Measurements from ENCODE around the gene DXO. TPM values are rescaled to one million over a fixed set of nuclear protein-coding genes. Genes with fewer than 3 reads are reported as not detected.
A peak's percentile ranks its signal among the peaks of the same experiment; 100 is the strongest.

The DXO gene
- polyA plus RNA-seq, 3 donors: 5.5 to 49.6 (median 10.4) TPM

- H3K4me1 ChIP-seq (ENCODE audit: control insufficient read depth in 1 of 2, insufficient read depth in 2 of 2, low read length in 2 of 2): peaks cover 17 to 22% of the 10 kb centered on the region in 2 donors
- no peak for DNase-seq
- H2AFZ ChIP-seq (ENCODE audit: insufficient read depth, low read depth, low read length, poor library complexity, severe bottlenecking): no peak overlapping the region
- Mint-ChIP-seq H3K36me3 (peaks cover 64 to 70% of the 10 kb centered on the region in 2 donors), H3K27ac (peak overlapping the region in 3 of 7 donors; percentile 32 to 67 (median 55)), H3K9me3 (no peaks in the 10 kb centered on the region), H3K27me3 (ENCODE audit: low read depth in 3 of 3) (no peaks in the 10 kb centered on the region), H3K4me1 (peaks cover 26% of the 10 kb centered on the region), H3K4me3 (no peak overlapping the region)
- H3K27me3 ChIP-seq (ENCODE audit: control insufficient read depth in 2 of 2, insufficient read depth in 2 of 2, low read length in 2 of 2): no peaks in the 10 kb centered on the region
- H3K4me3 ChIP-seq (replicated peaks in 1 of 3; ENCODE audit: low read depth in 2 of 3, low read length in 3 of 3): no peak overlapping the region
- no peak for TF ChIP-seq CTCF (IDR thresholded peaks at IDR 0.05)
- H3K27ac ChIP-seq (ENCODE audit: low read depth in 1 of 2, low read length in 2 of 2): peak overlapping the region in 1 of 2 donors; percentile 4
- H3K4me2 ChIP-seq (replicated peaks; ENCODE audit: extremely low read depth, low read length, poor library complexity, severe bottlenecking): no peak overlapping the region
- H4K20me1 ChIP-seq (ENCODE audit: insufficient read depth, low read length): no peaks in the 10 kb centered on the region
- H3K36me3 ChIP-seq (replicated peaks in 1 of 2; ENCODE audit: control insufficient read depth in 1 of 2, insufficient read depth in 2 of 2, low read length in 2 of 2): peaks cover 64 to 76% of the 10 kb centered on the region in 2 donors
- H3K79me2 ChIP-seq (ENCODE audit: insufficient read depth, low read length): peaks cover 26% of the 10 kb centered on the region
- no peaks in the 10 kb centered on the region for H3K9me3 ChIP-seq (replicated peaks in 1 of 2; ENCODE audit: control insufficient read depth in 1 of 2, insufficient read depth in 1 of 2, low read length in 2 of 2)
- no peak overlapping the region for H3K9ac ChIP-seq (ENCODE audit: insufficient read depth, low read length, poor library complexity, severe bottlenecking)
- no CpG with 5 or more reads among the region's 3 CpGs for WGBS (ENCODE audit: insufficient coverage)
- intact Hi-C loops (cut with micrococcal nuclease): loop anchor here (5.0 to 10.0 kb wide), 4 partner anchors 59 to 412 kb away; partner anchors contain the start of genes ATP6V1G2 (in 1 of the 2), CSNK2B (in 1 of the 2), DDX39B (in 1 of the 2) and EHMT2 (in 1 of the 2)
Measured at GRCh38 chr6:31956796-31957195, 15.1 kb downstream of the DXO start.

DNA sequence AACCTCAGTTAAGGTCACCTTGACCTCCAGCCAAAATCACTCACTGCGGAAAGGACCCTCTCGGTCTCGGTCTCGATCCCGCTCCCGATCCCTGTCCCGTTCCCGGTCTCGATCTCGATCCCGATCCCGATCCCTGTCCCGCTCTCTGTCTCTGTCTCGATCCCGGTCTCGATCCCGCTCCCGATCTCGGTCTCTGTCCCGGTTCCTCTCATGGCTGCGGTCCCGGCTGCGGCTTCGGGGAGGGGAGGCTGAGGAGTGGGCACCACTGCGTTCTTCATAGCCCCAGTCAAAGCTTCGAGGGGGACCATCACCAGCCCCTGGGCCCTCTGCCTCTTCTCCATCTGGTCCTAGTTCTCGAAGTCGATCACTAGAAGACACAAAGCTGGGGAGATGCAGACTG, 17.4 kb downstream of the DXO start:
- H3K36me3 ChIP-seq (replicated peaks in 1 of 2; ENCODE audit: control insufficient read depth in 1 of 2, insufficient read depth in 2 of 2, low read length in 2 of 2): peaks cover 61 to 67% of the 10 kb centered on the region in 2 donors
- H3K4me3 Mint-ChIP-seq: no peak overlapping the region

More for the DNA sequence above, 17.4 kb downstream of the DXO start:
- Mint-ChIP-seq H3K4me1 (peaks cover 19% of the 10 kb centered on the region), H3K27me3 (ENCODE audit: low read depth in 3 of 3) (peaks cover 0 to 3% (median 0%) of the 10 kb centered on the region in 3 donors), H3K9me3 (peaks cover 0 to 1% (median 0%) of the 10 kb centered on the region in 7 donors), H3K27ac (peak overlapping the region in 4 of 7 donors; percentile 18 to 67 (median 52)), H3K36me3 (peaks cover 56 to 57% of the 10 kb centered on the region in 2 donors)
- Histone ChIP-seq H3K9ac (ENCODE audit: insufficient read depth, low read length, poor library complexity, severe bottlenecking) (no peak overlapping the region), H4K20me1 (ENCODE audit: insufficient read depth, low read length) (no peaks in the 10 kb centered on the region), H3K4me2 (replicated peaks; ENCODE audit: extremely low read depth, low read length, poor library complexity, severe bottlenecking) (no peak overlapping the region), H3K27ac (ENCODE audit: low read depth in 1 of 2, low read length in 2 of 2) (no peak overlapping the region), H3K9me3 (replicated peaks in 1 of 2; ENCODE audit: control insufficient read depth in 1 of 2, insufficient read depth in 1 of 2, low read length in 2 of 2) (no peaks in the 10 kb centered on the region), H3K27me3 (ENCODE audit: control insufficient read depth in 2 of 2, insufficient read depth in 2 of 2, low read length in 2 of 2) (no peaks in the 10 kb centered on the region), H3K4me3 (replicated peaks in 1 of 3; ENCODE audit: low read depth in 2 of 3, low read length in 3 of 3) (no peak overlapping the region), H2AFZ (ENCODE audit: insufficient read depth, low read depth, low read length, poor library complexity, severe bottlenecking) (no peak overlapping the region), H3K4me1 (ENCODE audit: control insufficient read depth in 1 of 2, insufficient read depth in 2 of 2, low read length in 2 of 2) (peaks cover 14 to 15% of the 10 kb centered on the region in 2 donors), H3K79me2 (ENCODE audit: insufficient read depth, low read length) (peaks cover 17% of the 10 kb centered on the region)
- no peak for DNase-seq
- no peak for TF ChIP-seq CTCF (IDR thresholded peaks at IDR 0.05)
- over 99% methylated on average over 26 of the region's 28 CpGs for WGBS (ENCODE audit: insufficient coverage)
- intact Hi-C loops (cut with micrococcal nuclease): loop anchor here in 1 of 2 donors (5.0 to 10.0 kb wide), 3 partner anchors 57 to 410 kb away; partner anchors contain the start of genes ATP6V1G2, DDX39B, EHMT2 and NFKBIL1

Data from CD14-positive monocyte (primary cell).